ENCODE results near the gene RGL3. TPM values are rescaled to one million over a fixed set of nuclear protein-coding genes. Genes with fewer than 3 reads are reported as not detected.
A peak's percentile ranks its signal among the peaks of the same experiment; 100 is the strongest.
"Not testable (repeated sequence)": the region's sequence is repeated elsewhere in the genome, so short reads cannot be mapped to it uniquely, and the experiment has no call there.

RGL3 gene
- total RNA-seq, 1 donor from 2014 or later, result 0.33 TPM

GRCh38 chr19:11356074-11356397 is 63.1 kb downstream of the RGL3 start:
- H3K4me1 Mint-ChIP-seq, result peaks cover 11% of the 10 kb centered on the region
- no peaks in the 10 kb centered on the region for H3K36me3 Mint-ChIP-seq (ENCODE audit: low read depth)
- H3K9me3 Mint-ChIP-seq, result no peaks in the 10 kb centered on the region
- DNase-seq, result no peak
- POLR2A ChIA-PET, result no interaction called here
- ATAC-seq (ENCODE audit: low read depth), result no peak
- CTCF ChIA-PET, result no interaction called here
- no peak for TF ChIP-seq CTCF (IDR thresholded peaks at IDR 0.05)
- peak overlapping the region; percentile 67 for H3K4me3 Mint-ChIP-seq
- H3K27ac Mint-ChIP-seq, result no peak overlapping the region
- intact Hi-C loops (cut with micrococcal nuclease), result no loop called here
- peaks cover 12% of the 10 kb centered on the region for H3K27me3 Mint-ChIP-seq

GRCh38 chr19:11355160-11356073 is 63.7 kb downstream of the RGL3 start, which contains the start of gene PLPPR2:
PLPPR2 (plus strand) TSS chr19:11355432; CDS start chr19:11357674, 2,242 bp downstream.
- POLR2A ChIA-PET, result no interaction called here

GRCh38 chr19:11354102-11354501 is 65.0 kb downstream of the RGL3 start:
- POLR2A ChIA-PET, result interaction anchor here (1.2 kb wide), 1 partner anchor 21 kb away, joined by 7 read pairs; the partner anchor contains the start of gene SWSAP1
- H3K27ac Mint-ChIP-seq; H3K9me3 Mint-ChIP-seq; H3K36me3 Mint-ChIP-seq (ENCODE audit: low read depth); ATAC-seq (ENCODE audit: low read depth); intact Hi-C loops (cut with micrococcal nuclease); CTCF ChIA-PET; H3K4me3 Mint-ChIP-seq; DNase-seq: not testable (repeated sequence)
- Mint-ChIP-seq H3K27me3 (peaks cover 12% of the 10 kb centered on the region), H3K4me1 (peaks cover 11% of the 10 kb centered on the region)

More at GRCh38 chr19:11355160-11356073, 63.7 kb downstream of the RGL3 start, which contains the start of gene PLPPR2:
- H3K36me3 Mint-ChIP-seq (ENCODE audit: low read depth), result no peaks in the 10 kb centered on the region
- no peaks in the 10 kb centered on the region for H3K9me3 Mint-ChIP-seq
- CTCF ChIA-PET, result no interaction called here
- intact Hi-C loops (cut with micrococcal nuclease), result loop anchor here (1.0 kb wide), 2 partner anchors 9 to 22 kb away; partner anchors contain the start of genes CCDC159 and TMEM205
- ATAC-seq (ENCODE audit: low read depth) (peak; percentile 93), DNase-seq (peak; percentile 70)
- H3K27ac Mint-ChIP-seq, result no peak within 1 kb of the TSS
- H3K4me3 Mint-ChIP-seq, result peak within 1 kb of the TSS; percentile 67
- TF ChIP-seq CTCF (IDR thresholded peaks at IDR 0.05), result no peak
- peaks cover 11% of the 10 kb centered on the region for H3K4me1 Mint-ChIP-seq
- peaks cover 12% of the 10 kb centered on the region for H3K27me3 Mint-ChIP-seq

- no peaks in the 10 kb centered on the region for H3K27me3 Mint-ChIP-seq
- no peak overlapping the region for H3K4me3 Mint-ChIP-seq
- peaks cover 10% of the 10 kb centered on the region for H3K36me3 Mint-ChIP-seq (ENCODE audit: low read depth)
- POLR2A ChIA-PET, result interaction anchor here (0.6 to 4.3 kb wide), 2 partner anchors 17 to 25 kb away, joined by 5 to 65 read pairs; partner anchors contain the start of gene SWSAP1
- intact Hi-C loops (cut with micrococcal nuclease), result loop anchor here (5.0 kb wide), 1 partner anchor 57 kb away; no protein-coding TSS in a partner anchor
- TF ChIP-seq CTCF (IDR thresholded peaks at IDR 0.05), result no peak
- H3K4me1 Mint-ChIP-seq, result peaks cover 30% of the 10 kb centered on the region
- H3K27ac Mint-ChIP-seq, result no peak overlapping the region
- ATAC-seq (ENCODE audit: low read depth) (no peak), DNase-seq (no peak)
- H3K9me3 Mint-ChIP-seq, result no peaks in the 10 kb centered on the region
- CTCF ChIA-PET, result no interaction called here
Measured at GRCh38 chr19:11349171-11349570, 69.9 kb downstream of the RGL3 start.

- intact Hi-C loops (cut with micrococcal nuclease), result loop anchor here (2.0 to 5.0 kb wide), 2 partner anchors 55 to 73 kb away; no protein-coding TSS in a partner anchor
- POLR2A ChIA-PET, result interaction anchor here (4.3 kb wide), 1 partner anchor 27 kb away, joined by 65 read pairs; the partner anchor contains the start of gene SWSAP1
- DNase-seq (no peak), ATAC-seq (ENCODE audit: low read depth) (no peak)
- no peak for TF ChIP-seq CTCF (IDR thresholded peaks at IDR 0.05)
- Mint-ChIP-seq H3K27me3 (no peaks in the 10 kb centered on the region), H3K36me3 (ENCODE audit: low read depth) (peaks cover 15% of the 10 kb centered on the region), H3K27ac (no peak overlapping the region), H3K4me1 (peaks cover 30% of the 10 kb centered on the region), H3K4me3 (peak overlapping the region; percentile 98), H3K9me3 (no peaks in the 10 kb centered on the region)
- CTCF ChIA-PET, result no interaction called here
Measured at GRCh38 chr19:11347546-11348039, 71.5 kb downstream of the RGL3 start.

All from activated B cell treated with CpG ODN at 0.5 μM for 24 hours (primary cell).